CD4-positive, alpha-beta T cell (primary cell): ENCODE results near the gene NUDT17. TPM values are rescaled to one million over a fixed set of nuclear protein-coding genes. Genes with fewer than 3 reads are reported as not detected.

ENCODE experiments used
- ATAC-seq: fragments of 200-7000 bp; cut with Tn5 transposase; one replicate; pipeline ENCODE4 v1.10.0; 2022; ENCODE audit warnings: mild to moderate bottlenecking; ENCODE audit not compliant: poor library complexity
- CTCF ChIA-PET: fragments of 350-600 bp; sonication (Branson Sonifier 250); formaldehyde crosslinking; loops from one replicate; lab custom pipeline; 2021; ENCODE audit warnings: antibody characterized with exemption, inconsistent platforms; lab: Charles Lee
- POLR2A ChIA-PET: fragments of 350-600 bp; sonication (Branson Sonifier 250); formaldehyde crosslinking; loops from one replicate; lab custom pipeline; 2021; ENCODE audit warnings: antibody characterized with exemption, inconsistent platforms; lab: Charles Lee
- DNase-seq, 14 experiments: peaks; one replicate each; pipeline ENCODE4 v3.0.0-alpha.2; 2013 to 2020; ENCODE audit warnings: mixed read lengths in 2 of 14
- H3K27ac ChIP-seq, 2 donors: one replicate each; pipeline versions ENCODE4 v1.5.1 to v1.7.0; 2013; ENCODE audit warnings: low read length in 2 of 2, low read depth in 1 of 2, mild to moderate bottlenecking in 1 of 2
- H3K27me3 ChIP-seq, 2 experiments: 1 replicate in 1 of 2; 2 replicates in 1 of 2; pipeline versions ENCODE4 v1.6.1 to v1.7.0; 2013; ENCODE audit warnings: low read length in 2 of 2, control low read depth in 1 of 2, mild to moderate bottlenecking in 1 of 2, moderate library complexity in 1 of 2; ENCODE audit not compliant: insufficient read depth in 2 of 2, control insufficient read depth in 1 of 2
- H3K36me3 ChIP-seq: one replicate; pipeline ENCODE4 v1.6.1; 2013; ENCODE audit warnings: low read length, control low read depth; ENCODE audit not compliant: insufficient read depth
- H3K4me1 ChIP-seq: one replicate; pipeline ENCODE4 v1.6.1; 2013; ENCODE audit warnings: low read length, control low read depth; ENCODE audit not compliant: insufficient read depth
- H3K4me3 ChIP-seq: one replicate; pipeline ENCODE4 v1.5.1; 2013; ENCODE audit warnings: mild to moderate bottlenecking, low read length, moderate library complexity
- H3K9me3 ChIP-seq, 2 experiments: 1 replicate in 1 of 2; 2 replicates in 1 of 2; pipeline versions ENCODE4 v1.6.1 to v1.7.0; 2013; ENCODE audit warnings: low read length in 2 of 2, mild to moderate bottlenecking in 2 of 2, control low read depth in 1 of 2, moderate library complexity in 1 of 2; ENCODE audit not compliant: control insufficient read depth in 1 of 2, insufficient read depth in 1 of 2
- H3K27ac Mint-ChIP-seq: one replicate; pipeline ENCODE4 v1.8.0; 2020; ENCODE audit warnings: mixed read lengths
- H3K27me3 Mint-ChIP-seq: one replicate; pipeline ENCODE4 v1.8.0; 2021; ENCODE audit warnings: mixed read lengths
- H3K36me3 Mint-ChIP-seq: one replicate; pipeline ENCODE4 v1.8.0; 2021; ENCODE audit warnings: low read depth, mixed read lengths
- H3K4me1 Mint-ChIP-seq: one replicate; pipeline ENCODE4 v1.8.0; 2021; ENCODE audit warnings: low read depth, mixed read lengths
- H3K4me3 Mint-ChIP-seq: one replicate; pipeline ENCODE4 v1.8.0; 2020; ENCODE audit warnings: mild to moderate bottlenecking, mixed read lengths
- H3K9me3 Mint-ChIP-seq: one replicate; pipeline ENCODE4 v1.8.0; 2020; ENCODE audit warnings: mixed read lengths
- CTCF ChIP-seq: fragments of 200-600 bp; IDR thresholded peaks from one replicate; pipeline ENCODE4 v1.8.0; 2022; ENCODE audit warnings: antibody characterized with exemption, mild to moderate bottlenecking
- intact Hi-C, 2 experiments: fragments of 100-400 bp; cut with DNase I in 1 of 2; cut with micrococcal nuclease in 1 of 2; formaldehyde crosslinking; loops; one replicate each; pipeline versions ENCODE4 v1.15.1 to v1.9.0; 2023 to 2025; cut with DNase I, micrococcal nuclease
- total RNA-seq, 174 experiments: library from RNA in 2 of 174; stranded (reverse) in 2 of 174; gene quantifications; one replicate each; pipeline ENCODE4 v1.2.3 and lab custom pipeline; 2021 to 2026

NUDT17 gene
- total RNA-seq, 2 experiments from 2014 or later, result 1.6 to 2.8 TPM

- intact Hi-C loops, result loop anchor here in 1 of 2 experiments (5.0 kb wide), 1 partner anchor 62 kb away; the partner anchor contains the start of gene PEX11B
- CTCF ChIA-PET, result interaction anchor here (0.6 to 1.0 kb wide), 2 partner anchors 10 to 83 kb away, joined by 3 read pairs; partner anchors contain the start of gene NUDT17
- no peak for DNase-seq
- no peak for ATAC-seq
- Histone ChIP-seq H3K27ac (no peak overlapping the region), H3K4me1 (peaks cover 22% of the 10 kb centered on the region), H3K27me3 (no peaks in the 10 kb centered on the region), H3K4me3 (no peak overlapping the region), H3K9me3 (no peaks in the 10 kb centered on the region), H3K36me3 (peaks cover 40% of the 10 kb centered on the region)
- no peak for TF ChIP-seq CTCF
- Mint-ChIP-seq H3K36me3 (peaks cover 62% of the 10 kb centered on the region), H3K27me3 (no peaks in the 10 kb centered on the region), H3K4me1 (peaks cover 20% of the 10 kb centered on the region), H3K4me3 (peak overlapping the region; percentile 60), H3K27ac (no peak overlapping the region), H3K9me3 (no peaks in the 10 kb centered on the region)
- POLR2A ChIA-PET, result interaction anchor here (4.8 kb wide), 1 partner anchor 9 kb away, joined by 120 read pairs; the partner anchor contains the start of gene NUDT17
Observed at GRCh38 chr1:145855426-145855948, 10.1 kb downstream of the NUDT17 start.

- Mint-ChIP-seq H3K27me3 (no peaks in the 10 kb centered on the region), H3K4me1 (peaks cover 20% of the 10 kb centered on the region), H3K36me3 (peaks cover 50% of the 10 kb centered on the region), H3K27ac (peak overlapping the region; percentile 1), H3K9me3 (no peaks in the 10 kb centered on the region), H3K4me3 (peak overlapping the region; percentile 77)
- ATAC-seq, result no peak
- no peaks in the 10 kb centered on the region for H3K9me3 ChIP-seq
- ChIA-PET CTCF (interaction anchor here (4.2 kb wide), 1 partner anchor 12 kb away, joined by 71 read pairs; the partner anchor contains the start of gene NUDT17), POLR2A (interaction anchor here (2.9 to 4.8 kb wide), 8 partner anchors 11 to 180 kb away, joined by 24 to 120 read pairs (median 42); partner anchors contain the start of genes ANKRD34A, ANKRD35, NUDT17 and PEX11B)
- peaks cover 32% of the 10 kb centered on the region for H3K36me3 ChIP-seq
- H3K27me3 ChIP-seq, result no peaks in the 10 kb centered on the region
- no peak overlapping the region for H3K4me3 ChIP-seq
- DNase-seq, result no peak
- peaks cover 22% of the 10 kb centered on the region for H3K4me1 ChIP-seq
- no peak for TF ChIP-seq CTCF
- intact Hi-C loops, result loop anchor here in 1 of 2 experiments (5.0 kb wide), 1 partner anchor 60 kb away; the partner anchor contains the start of gene PEX11B
- no peak overlapping the region for H3K27ac ChIP-seq
Observed at GRCh38 chr1:145857170-145857569, 11.7 kb downstream of the NUDT17 start.

GRCh38 chr1:145858238-145858900 lies 12.9 kb downstream of the NUDT17 start:
- H3K4me3 Mint-ChIP-seq, result peak overlapping the region; percentile 98
- ATAC-seq (peak; percentile 48), DNase-seq (peak in 12 of 14 experiments; percentile 13 to 79 (median 56))
- ChIA-PET POLR2A (interaction anchor here (0.7 to 4.8 kb wide), 25 partner anchors 10 to 181 kb away, joined by 3 to 120 read pairs (median 12); partner anchors contain the start of genes ANKRD34A, ANKRD35, ITGA10 and LIX1L), CTCF (interaction anchor here (1.0 to 4.2 kb wide), 8 partner anchors 8 to 174 kb away, joined by 3 to 71 read pairs (median 4); partner anchors contain the start of genes ITGA10, NUDT17 and PEX11B)
- H3K27me3 Mint-ChIP-seq, result no peaks in the 10 kb centered on the region
- peak overlapping the region in 1 of 2 donors; percentile 67 for H3K27ac ChIP-seq
- H3K4me1 ChIP-seq, result peaks cover 22% of the 10 kb centered on the region
- no peak for TF ChIP-seq CTCF
- peaks cover 43% of the 10 kb centered on the region for H3K36me3 Mint-ChIP-seq
- peak overlapping the region; percentile 85 for H3K27ac Mint-ChIP-seq
- no peaks in the 10 kb centered on the region for H3K27me3 ChIP-seq
- intact Hi-C loops, result loop anchor here (2.0 to 5.0 kb wide), 6 partner anchors 14 to 100 kb away; partner anchors contain the start of genes PEX11B (in 2 of the 2), ANKRD35 (in 1 of the 2), LIX1L (in 1 of the 2) and NUDT17 (in 1 of the 2)
- H3K9me3 Mint-ChIP-seq, result no peaks in the 10 kb centered on the region
- no peaks in the 10 kb centered on the region for H3K9me3 ChIP-seq
- H3K4me3 ChIP-seq, result peak overlapping the region; percentile 75
- H3K36me3 ChIP-seq, result peaks cover 27% of the 10 kb centered on the region
- peaks cover 20% of the 10 kb centered on the region for H3K4me1 Mint-ChIP-seq
